ENCODE data around the gene ZNF598. TPM values are rescaled to one million over a fixed set of nuclear protein-coding genes. Genes with fewer than 3 reads are reported as not detected.
A peak's percentile ranks its signal among the peaks of the same experiment; 100 is the strongest.

ZNF598 gene
- total RNA-seq, 2 donors from 2014 or later: 65.8 to 68.5 TPM

DNA sequence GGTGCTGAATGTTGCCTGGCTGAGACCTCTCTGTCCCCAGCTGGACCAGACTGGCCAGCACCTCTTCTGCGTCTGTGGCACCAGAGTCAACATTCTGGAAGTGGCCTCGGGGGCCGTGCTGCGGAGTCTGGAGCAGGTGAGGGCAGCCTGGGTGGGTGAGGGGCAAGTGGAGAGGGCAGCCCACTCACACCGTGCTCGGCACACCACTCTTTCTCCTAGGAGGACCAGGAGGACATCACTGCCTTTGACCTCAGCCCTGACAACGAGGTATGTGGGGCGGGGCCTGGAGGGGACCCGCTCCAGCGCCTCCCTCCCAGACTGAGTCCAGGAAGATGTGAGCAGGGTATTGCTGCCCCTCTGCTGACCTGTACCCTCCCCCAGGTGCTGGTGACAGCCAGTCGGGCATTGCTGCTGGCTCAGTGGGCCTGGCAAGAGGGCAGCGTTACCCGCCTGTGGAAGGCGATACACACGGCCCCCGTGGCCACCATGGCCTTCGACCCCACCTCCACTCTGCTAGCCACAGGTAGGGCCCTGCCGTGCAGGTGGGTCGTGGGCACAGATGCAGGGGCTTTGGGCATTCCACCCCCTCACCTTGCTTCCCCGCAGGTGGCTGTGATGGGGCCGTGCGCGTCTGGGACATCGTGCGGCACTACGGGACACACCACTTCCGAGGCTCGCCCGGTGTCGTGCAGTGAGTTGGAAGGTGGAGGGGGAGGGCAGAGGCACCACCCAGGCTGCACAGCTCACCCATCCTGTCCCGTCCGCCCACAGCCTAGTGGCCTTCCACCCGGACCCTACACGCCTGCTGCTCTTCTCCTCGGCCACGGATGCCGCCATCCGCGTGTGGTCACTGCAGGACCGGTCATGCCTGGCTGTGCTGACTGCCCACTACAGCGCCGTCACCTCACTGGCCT is 35.2 kb downstream of the ZNF598 start:
- no peak for TF ChIP-seq CTCF (IDR thresholded peaks at IDR 0.05)
- Histone ChIP-seq H3K4me3 (no peak overlapping the region), H3K9me3 (no peaks in the 10 kb centered on the region), H3K36me3 (peaks cover 46% of the 10 kb centered on the region), H3K27ac (no peak overlapping the region), H3K4me1 (ENCODE audit: control insufficient read depth in 1 of 2, low read depth in 2 of 2) (peaks cover 14 to 22% of the 10 kb centered on the region in 2 donors), H3K27me3 (replicated peaks; ENCODE audit: insufficient read depth) (no peaks in the 10 kb centered on the region)
- ATAC-seq (ENCODE audit: insufficient number of reproducible peaks, low FRiP score, low read depth) (no peak), DNase-seq (ENCODE audit: low spot score) (no peak)

DNA sequence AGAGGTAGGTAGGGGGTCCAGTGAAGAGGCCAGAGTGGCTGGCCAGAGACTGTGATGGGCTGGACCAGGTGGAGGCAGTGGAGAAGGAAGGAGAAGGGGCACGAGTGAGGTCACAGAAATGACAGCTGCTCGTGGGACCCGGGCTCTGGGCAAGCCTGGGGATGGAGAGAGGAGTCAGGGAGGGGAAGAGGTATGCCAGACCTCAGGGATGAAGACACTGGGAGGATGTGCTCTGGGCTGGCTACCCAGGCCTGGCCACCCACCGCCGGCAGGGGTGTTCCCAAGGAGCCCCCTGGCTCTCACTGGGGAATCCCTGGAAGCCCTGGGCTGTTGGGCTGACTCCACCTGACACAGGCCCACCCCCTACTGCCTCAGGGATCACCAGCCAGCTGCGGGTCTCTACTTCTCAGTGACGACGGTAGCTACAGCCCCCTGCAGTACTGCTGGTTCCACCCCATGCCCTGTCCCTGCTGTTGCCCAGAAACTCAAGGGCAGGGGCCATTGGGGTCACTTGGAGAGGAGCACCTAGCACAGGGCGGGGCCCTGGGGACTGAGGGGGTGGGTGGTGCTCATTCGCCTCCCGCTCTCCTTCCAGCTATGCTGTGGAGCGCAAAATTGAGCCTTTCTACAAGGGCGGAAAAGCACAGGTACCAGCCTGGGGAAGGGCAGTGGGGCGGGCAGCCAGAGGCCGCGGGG is 36.0 kb downstream of the ZNF598 start:
- Histone ChIP-seq H3K4me1 (ENCODE audit: control insufficient read depth in 1 of 2, low read depth in 2 of 2) (peaks cover 14 to 22% of the 10 kb centered on the region in 2 donors), H3K27ac (no peak overlapping the region), H3K4me3 (no peak overlapping the region), H3K9me3 (no peaks in the 10 kb centered on the region), H3K27me3 (replicated peaks; ENCODE audit: insufficient read depth) (no peaks in the 10 kb centered on the region), H3K36me3 (peaks cover 46% of the 10 kb centered on the region)
- no peak for TF ChIP-seq CTCF (IDR thresholded peaks at IDR 0.05)
- ATAC-seq (ENCODE audit: insufficient number of reproducible peaks, low FRiP score, low read depth) (no peak), DNase-seq (ENCODE audit: low spot score) (no peak)

DNA sequence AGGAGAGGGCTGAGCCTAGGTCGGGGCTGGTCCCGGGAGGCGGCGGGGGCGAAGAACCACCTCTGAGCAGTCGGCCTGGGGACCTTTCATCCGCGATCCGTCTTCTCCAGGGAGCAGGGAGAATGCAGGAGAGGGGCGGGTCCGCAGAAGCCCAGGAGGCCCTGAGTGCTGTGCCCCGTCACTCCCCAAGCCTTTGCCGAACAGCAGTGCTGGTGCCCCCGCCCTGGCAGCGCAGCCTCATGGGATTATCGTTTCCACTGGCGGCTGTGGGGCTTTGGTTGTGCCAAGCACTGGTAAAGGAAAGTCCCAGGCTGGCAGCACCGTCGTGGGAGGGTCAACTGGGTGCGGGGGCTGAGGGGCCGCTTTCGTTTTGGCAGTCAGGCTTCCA is 37.1 kb downstream of the ZNF598 start:
- TF ChIP-seq CTCF (IDR thresholded peaks at IDR 0.05): no peak

GRCh38 chr16:1971796-1972489 is 37.7 kb downstream of the ZNF598 start, which contains the start of gene TBL3:
TSS of gene TBL3 (plus strand) at chr16:1972053. CDS start at chr16:1972165, 112 bp downstream.
- Histone ChIP-seq H3K4me3 (peak within 1 kb of the TSS; percentile 86), H3K36me3 (peaks cover 29% of the 10 kb centered on the region), H3K9me3 (no peaks in the 10 kb centered on the region), H3K27me3 (replicated peaks; ENCODE audit: insufficient read depth) (no peaks in the 10 kb centered on the region), H3K4me1 (ENCODE audit: control insufficient read depth in 1 of 2, low read depth in 2 of 2) (peaks cover 14 to 22% of the 10 kb centered on the region in 2 donors), H3K27ac (peak within 1 kb of the TSS; percentile 77 to 89)
- DNase-seq (ENCODE audit: low spot score) (peak; percentile 73), ATAC-seq (ENCODE audit: insufficient number of reproducible peaks, low FRiP score, low read depth) (peak; percentile 85)
- no peak for TF ChIP-seq CTCF (IDR thresholded peaks at IDR 0.05)

More for the DNA sequence above, 37.1 kb downstream of the ZNF598 start:
- H3K9me3 ChIP-seq: no peaks in the 10 kb centered on the region
- no peak for DNase-seq (ENCODE audit: low spot score)
- peaks cover 34% of the 10 kb centered on the region for H3K36me3 ChIP-seq
- no peaks in the 10 kb centered on the region for H3K27me3 ChIP-seq (replicated peaks; ENCODE audit: insufficient read depth)
- ATAC-seq (ENCODE audit: insufficient number of reproducible peaks, low FRiP score, low read depth): no peak
- peak overlapping the region in 1 of 2 donors; percentile 77 for H3K27ac ChIP-seq
- peaks cover 14 to 22% of the 10 kb centered on the region in 2 donors for H3K4me1 ChIP-seq (ENCODE audit: control insufficient read depth in 1 of 2, low read depth in 2 of 2)
- H3K4me3 ChIP-seq: peak overlapping the region; percentile 86
